K562 (cell line): ENCODE data around the gene VIPR2.

Experiments
- JUND ChIP-seq, 2 experiments: IDR thresholded peaks; 2 replicates in 1 of 2; 3 replicates in 1 of 2; pipeline ENCODE4 v1.6.1; 2011; ENCODE audit warnings: borderline replicate concordance in 2 of 2, low read depth in 2 of 2, low read length in 2 of 2, improper control_type of control experiment in 1 of 2, missing biosample characterization in 1 of 2, missing genetic modification characterization in 1 of 2, missing genetic modification reagents in 1 of 2
- NFE2L1 ChIP-seq: fragments of 450-650 bp; IDR thresholded peaks from 2 replicates; pipeline ENCODE4 v1.6.1; 2016; ENCODE audit warnings: missing genetic modification characterization, low read depth, mild to moderate bottlenecking, missing compliant biosample characterization, moderate library complexity, borderline replicate concordance
- ZBTB40 ChIP-seq, 2 experiments: fragments of 450-650 bp in 1 of 2; sonication (generic) in 1 of 2; formaldehyde crosslinking in 1 of 2; IDR thresholded peaks; 2 replicates each; pipeline versions ENCODE4 v1.7.1 to v1.9.0; 2016 to 2022; ENCODE audit warnings: inconsistent platforms in 1 of 2, mild to moderate bottlenecking in 1 of 2, missing genetic modification reagents in 1 of 2
- TF ChIP-seq, protein P1 (sequence below), 3 experiments: IDR thresholded peaks in 2 of 3; conservative IDR thresholded peaks in 1 of 3; 2 replicates each; pipeline ENCODE4 v1.5.1; 2011 to 2012; ENCODE audit warnings: low read length in 3 of 3, mild to moderate bottlenecking in 3 of 3, control low read depth in 2 of 3, improper control_type of control experiment in 1 of 3, inconsistent platforms in 1 of 3, low read depth in 1 of 3, mixed read lengths in 1 of 3, moderate library complexity in 1 of 3; ENCODE audit not compliant: insufficient read depth in 2 of 3
- TF ChIP-seq, protein P2 (sequence below): fragments of 150-350 bp; conservative IDR thresholded peaks from 2 replicates; pipeline ENCODE4 v1.6.1; 2014; ENCODE audit warnings: low read length

DNA sequence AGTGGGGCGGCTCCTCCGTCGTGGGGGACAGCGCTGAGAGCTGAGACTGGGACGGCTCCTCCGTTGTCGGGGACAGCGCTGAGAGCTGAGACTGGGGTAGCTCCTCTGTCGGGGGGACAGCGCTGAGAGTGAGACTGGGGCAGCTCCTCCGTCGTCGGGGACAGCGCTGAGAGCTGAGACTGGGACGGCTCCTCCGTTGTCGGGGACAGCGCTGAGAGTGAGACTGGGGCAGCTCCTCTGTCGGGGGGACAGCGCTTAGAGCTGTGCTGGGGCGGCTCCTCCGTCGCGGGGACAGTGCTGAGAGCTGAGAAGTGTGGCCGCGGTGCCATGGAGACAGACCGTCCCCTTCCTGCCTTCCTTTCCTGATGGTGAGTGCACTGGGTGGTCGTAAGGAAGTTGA, 151.9 kb downstream of the VIPR2 start:
- TF ChIP-seq JUND (IDR thresholded peaks at IDR 0.05; ENCODE audit: borderline replicate concordance, low read depth, low read length) (no peak), JUND (tag; IDR thresholded peaks at IDR 0.05; ENCODE audit: borderline replicate concordance, low read depth, low read length) (no peak), ZBTB40 (IDR thresholded peaks at IDR 0.05) (no peak), ZBTB40 (CRISPR knock-in tag; IDR thresholded peaks at IDR 0.05) (no peak), NFE2L1 (tag) (no peak)
- TF ChIP-seq, protein P1, sequence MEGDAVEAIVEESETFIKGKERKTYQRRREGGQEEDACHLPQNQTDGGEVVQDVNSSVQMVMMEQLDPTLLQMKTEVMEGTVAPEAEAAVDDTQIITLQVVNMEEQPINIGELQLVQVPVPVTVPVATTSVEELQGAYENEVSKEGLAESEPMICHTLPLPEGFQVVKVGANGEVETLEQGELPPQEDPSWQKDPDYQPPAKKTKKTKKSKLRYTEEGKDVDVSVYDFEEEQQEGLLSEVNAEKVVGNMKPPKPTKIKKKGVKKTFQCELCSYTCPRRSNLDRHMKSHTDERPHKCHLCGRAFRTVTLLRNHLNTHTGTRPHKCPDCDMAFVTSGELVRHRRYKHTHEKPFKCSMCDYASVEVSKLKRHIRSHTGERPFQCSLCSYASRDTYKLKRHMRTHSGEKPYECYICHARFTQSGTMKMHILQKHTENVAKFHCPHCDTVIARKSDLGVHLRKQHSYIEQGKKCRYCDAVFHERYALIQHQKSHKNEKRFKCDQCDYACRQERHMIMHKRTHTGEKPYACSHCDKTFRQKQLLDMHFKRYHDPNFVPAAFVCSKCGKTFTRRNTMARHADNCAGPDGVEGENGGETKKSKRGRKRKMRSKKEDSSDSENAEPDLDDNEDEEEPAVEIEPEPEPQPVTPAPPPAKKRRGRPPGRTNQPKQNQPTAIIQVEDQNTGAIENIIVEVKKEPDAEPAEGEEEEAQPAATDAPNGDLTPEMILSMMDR (IDR thresholded peaks at IDR 0.05 in 2 of 3, conservative IDR thresholded peaks at IDR 0.05 in 1 of 3; ENCODE audit: insufficient read depth in 2 of 3, low read depth in 1 of 3, low read length in 3 of 3) = no peak
- TF ChIP-seq, protein P2, sequence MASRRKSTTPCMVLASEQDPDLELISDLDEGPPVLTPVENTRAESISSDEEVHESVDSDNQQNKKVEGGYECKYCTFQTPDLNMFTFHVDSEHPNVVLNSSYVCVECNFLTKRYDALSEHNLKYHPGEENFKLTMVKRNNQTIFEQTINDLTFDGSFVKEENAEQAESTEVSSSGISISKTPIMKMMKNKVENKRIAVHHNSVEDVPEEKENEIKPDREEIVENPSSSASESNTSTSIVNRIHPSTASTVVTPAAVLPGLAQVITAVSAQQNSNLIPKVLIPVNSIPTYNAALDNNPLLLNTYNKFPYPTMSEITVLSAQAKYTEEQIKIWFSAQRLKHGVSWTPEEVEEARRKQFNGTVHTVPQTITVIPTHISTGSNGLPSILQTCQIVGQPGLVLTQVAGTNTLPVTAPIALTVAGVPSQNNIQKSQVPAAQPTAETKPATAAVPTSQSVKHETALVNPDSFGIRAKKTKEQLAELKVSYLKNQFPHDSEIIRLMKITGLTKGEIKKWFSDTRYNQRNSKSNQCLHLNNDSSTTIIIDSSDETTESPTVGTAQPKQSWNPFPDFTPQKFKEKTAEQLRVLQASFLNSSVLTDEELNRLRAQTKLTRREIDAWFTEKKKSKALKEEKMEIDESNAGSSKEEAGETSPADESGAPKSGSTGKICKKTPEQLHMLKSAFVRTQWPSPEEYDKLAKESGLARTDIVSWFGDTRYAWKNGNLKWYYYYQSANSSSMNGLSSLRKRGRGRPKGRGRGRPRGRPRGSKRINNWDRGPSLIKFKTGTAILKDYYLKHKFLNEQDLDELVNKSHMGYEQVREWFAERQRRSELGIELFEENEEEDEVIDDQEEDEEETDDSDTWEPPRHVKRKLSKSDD = no peak
